HT-29 (cell line): Measurements from ENCODE around the gene WDR1. TPM values are rescaled to one million over a fixed set of nuclear protein-coding genes. Genes with fewer than 3 reads are reported as not detected.

ENCODE experiments used
- DNase-seq: peaks from one replicate; pipeline ENCODE4 v3.0.0-alpha.2; 2015; ENCODE audit warnings: low spot score
- small RNA-seq: library from RNA; depleted of rRNA; stranded (forward); fragments of <200 nt; gene quantifications from one replicate; pipeline ENCODE3, GENCODE V24; 2014
- total RNA-seq: library from RNA; depleted of rRNA; stranded (reverse); fragments of >200 nt; shearing (Covaris generic); gene quantifications from 2 replicates; pipeline ENCODE4 v1.2.3, GENCODE V29; 2014; rRNA removed

The WDR1 gene
- total RNA-seq, 1 experiment from 2014 or later: 310 TPM

GRCh38 chr4:10045481-10045880 is 71.1 kb downstream of the WDR1 start:
- peak; percentile 33 for DNase-seq

DNA sequence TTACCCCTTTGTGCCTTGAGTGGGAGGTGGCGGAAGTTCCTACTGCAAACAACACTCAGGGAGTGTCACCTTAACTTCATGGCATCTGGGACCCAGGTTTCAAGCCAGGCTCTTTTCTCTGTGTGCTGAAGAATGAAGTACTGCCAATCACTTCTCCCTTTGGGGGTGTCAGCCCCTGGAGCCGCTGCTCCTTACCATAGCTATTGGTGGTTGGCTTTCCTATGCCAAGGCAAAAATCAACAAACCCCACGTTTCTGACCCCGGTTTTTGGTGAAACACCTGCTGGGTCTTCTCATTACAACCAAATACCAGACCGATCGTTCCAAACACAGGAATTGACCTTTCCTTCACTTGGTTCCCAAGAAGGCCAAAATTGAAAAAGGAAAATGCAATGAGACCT is 75.6 kb downstream of the WDR1 start:
- DNase-seq: no peak

GRCh38 chr4:10040049-10040892 is 76.3 kb downstream of the WDR1 start:
- DNase-seq: no peak

DNA sequence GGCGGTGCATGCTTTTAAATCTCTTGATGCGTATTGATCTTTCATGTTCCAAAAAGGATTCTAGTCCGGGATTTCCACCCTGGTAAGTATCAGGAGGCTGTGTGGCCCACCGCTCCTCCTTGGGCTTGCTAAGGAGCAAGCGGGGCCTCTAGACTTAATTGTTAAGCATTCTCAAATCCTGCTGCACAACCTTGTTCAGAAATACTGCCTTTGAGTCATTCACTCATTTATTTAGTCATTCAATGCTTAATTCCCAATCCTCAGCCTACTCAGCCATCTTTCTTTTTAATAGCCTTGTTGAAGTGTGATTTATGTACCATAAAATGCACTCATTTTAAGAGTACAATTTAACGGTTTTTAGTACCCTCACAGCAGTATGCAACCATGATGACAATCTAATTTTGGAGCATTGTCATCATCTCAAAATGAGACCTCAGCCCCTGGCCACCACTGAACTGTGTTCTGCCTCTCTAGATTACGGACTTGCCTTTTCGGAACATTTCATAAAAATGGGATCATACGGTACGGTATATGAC is 79.7 kb downstream of the WDR1 start:
- DNase-seq: no peak

GRCh38 chr4:10035130-10035529 is 81.5 kb downstream of the WDR1 start:
- no peak for DNase-seq

- DNase-seq: no peak
Observed at GRCh38 chr4:10034612-10035104, 81.9 kb downstream of the WDR1 start.

DNA sequence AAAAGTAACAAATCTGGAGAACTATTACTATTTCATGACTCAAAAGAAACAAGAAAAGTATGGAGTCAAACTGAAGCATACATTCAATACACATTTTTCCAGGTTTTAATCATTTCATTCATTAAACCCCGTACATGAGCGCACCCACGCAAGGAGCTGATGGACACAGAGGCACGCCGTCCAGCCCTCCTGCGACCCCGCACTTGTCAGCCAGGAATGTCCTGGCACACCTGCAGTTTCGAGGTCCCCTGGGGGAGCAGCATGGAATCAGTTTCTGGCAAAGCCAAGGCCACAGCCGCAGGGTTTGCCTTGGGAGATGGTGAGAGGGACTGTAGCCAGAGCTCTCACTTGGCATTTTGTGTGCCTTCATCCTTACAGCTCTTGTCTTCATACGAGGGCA is 82.5 kb downstream of the WDR1 start:
- DNase-seq: no peak

DNA sequence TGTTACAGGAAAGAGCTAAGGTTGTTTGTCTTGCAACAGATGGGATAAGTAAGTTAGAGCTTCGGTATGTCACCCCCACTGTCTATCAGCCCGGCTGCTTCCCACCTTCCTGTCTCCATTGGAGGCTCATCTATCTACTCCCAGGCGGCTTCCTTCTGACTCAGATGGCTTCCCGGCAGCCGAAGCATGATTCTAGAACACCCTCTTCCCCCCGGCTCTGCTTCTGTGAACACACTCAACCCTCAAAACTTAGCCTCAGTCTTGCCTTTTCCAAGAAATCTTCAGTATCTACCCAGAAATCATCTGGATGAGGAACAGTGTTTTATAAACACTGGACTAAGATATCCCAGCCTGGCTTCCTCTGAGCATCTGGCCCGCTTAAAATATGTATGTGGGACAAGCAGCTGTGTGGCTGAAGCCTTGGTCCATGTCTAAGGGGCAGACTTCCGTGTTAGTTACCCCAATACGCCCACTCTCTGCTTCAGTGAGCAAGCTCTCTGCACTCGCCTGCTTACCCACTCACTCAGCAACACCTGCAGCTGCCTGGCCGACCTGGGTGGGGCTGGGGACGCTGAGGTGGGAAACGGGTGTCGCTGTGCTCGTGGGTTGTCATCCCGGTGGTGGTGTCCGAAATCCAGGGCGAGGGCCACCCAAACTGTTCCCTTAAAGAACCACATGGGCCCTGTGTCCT is 83.3 kb downstream of the WDR1 start:
- no peak for DNase-seq

GRCh38 chr4:10032625-10033024 is 84.0 kb downstream of the WDR1 start:
- DNase-seq: peak; percentile 34

DNA sequence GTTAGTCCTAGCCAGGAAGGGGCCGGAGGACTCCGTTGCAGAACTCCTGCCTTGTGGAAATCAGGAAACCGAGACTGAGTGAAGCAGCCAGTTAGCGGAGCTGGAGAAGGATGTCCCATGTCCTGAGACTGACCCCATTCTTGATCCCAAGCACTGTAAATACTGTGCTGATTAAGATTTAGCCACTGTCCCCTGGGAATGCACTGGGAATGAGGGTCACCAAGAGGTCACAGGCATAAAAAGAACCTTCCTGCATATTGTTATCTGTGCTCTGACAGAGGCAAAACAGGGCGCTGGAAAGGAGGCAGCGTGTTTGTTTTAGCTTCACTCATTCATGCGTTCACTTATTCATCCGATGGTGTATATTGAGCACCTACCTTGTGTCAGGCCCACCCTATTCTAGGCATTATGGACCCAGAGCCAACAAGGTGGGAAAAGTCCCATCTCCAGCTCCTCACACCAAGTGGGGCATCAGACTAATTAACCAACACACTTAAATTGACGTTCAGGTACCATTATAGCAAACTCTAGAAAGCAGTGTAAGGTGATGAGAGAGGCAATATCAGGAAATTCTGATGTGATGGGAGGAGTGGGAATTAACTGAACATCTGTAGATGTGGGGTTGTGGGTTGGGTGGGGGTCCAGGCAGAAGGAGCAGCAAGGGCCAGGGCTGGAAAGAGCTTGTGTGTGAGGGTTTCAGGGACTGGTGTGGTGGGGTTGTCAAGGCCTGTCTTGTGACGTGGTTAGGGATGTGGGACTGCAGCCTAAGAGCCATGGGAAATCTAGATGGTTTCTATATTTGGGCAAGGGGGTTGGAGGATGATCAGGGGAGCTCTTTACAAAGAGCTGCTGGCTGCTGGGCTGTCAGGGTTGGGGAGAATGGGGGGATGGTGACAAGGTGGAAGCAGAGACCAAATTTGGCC is 84.7 kb downstream of the WDR1 start:
- DNase-seq: no peak

- DNase-seq: no peak
Observed at GRCh38 chr4:10030972-10031667, 85.5 kb downstream of the WDR1 start.

GRCh38 chr4:10029403-10029802 is 87.2 kb downstream of the WDR1 start:
- DNase-seq: no peak

DNA sequence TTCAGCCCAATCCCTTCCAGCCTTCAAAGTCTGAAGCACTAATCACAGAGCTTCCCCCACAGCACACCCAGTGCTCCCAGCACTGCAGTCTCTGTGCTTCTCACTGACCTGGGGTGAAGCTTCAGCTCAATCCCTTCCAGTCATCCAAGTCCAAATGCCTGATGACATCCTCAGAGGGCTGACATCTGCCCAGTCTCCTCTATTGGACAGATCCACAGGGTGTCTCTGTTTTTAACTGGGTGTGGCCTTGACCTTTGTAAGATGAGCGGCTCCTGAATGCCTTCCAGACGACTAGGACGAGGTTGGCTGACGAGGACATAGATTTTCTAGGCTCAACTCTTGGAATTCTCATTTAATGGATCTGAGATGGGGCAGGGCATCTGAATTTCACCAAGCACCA is 87.7 kb downstream of the WDR1 start:
- DNase-seq: no peak

GRCh38 chr4:10026485-10026884 is 90.1 kb downstream of the WDR1 start:
- no peak for DNase-seq

GRCh38 chr4:10025230-10025806 is 91.3 kb downstream of the WDR1 start:
- no peak for DNase-seq

Small RNAs within 50 kb of the gene (small RNA-seq; reads per million reads assigned to genes)
- gene AC093664.1: not detected
- not detected for gene MIR3138
- not detected for gene RNA5SP155

Other genes starting within 250 kb of the WDR1 start
- gene SLC2A9, start 95.3 kb downstream of the WDR1 start, total RNA-seq: 1.8 and 1.9 TPM in 2 replicates